ENCODE data around the gene GAL3ST2.

DNA sequence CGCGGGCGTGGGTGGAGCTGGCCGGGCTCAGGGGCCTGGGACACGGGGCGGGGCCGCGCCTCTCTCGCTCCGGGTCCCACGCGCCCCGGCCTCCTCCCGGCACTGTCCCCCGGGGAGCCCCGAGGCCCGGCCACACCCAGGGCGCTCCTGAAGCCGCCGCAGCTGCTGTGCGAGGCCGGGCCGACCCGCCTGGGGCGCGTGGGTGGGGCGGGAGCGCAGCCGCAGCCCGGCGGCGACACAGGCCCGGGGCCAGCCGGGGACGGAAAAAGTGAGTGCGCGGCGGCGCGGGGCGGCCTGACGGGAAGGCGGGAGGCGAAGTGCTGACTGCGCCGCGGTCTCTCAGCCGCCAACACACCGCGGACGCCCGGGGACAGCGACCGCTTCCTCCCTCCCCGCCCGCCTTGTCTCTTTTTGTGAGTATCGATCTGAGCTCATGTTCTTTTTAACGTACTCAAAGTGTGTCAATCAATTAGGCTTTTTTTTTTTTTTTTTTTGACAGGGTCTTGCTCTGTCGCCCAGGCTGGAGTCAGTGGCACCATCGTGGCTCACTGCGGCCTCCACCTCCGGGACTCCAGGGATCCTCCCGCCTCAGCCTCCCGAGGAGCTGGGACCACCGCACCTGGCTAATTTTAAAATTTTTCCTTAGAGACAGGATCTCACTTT lies 67.6 kb downstream of the GAL3ST2 start:
- TF ChIP-seq, protein P1, sequence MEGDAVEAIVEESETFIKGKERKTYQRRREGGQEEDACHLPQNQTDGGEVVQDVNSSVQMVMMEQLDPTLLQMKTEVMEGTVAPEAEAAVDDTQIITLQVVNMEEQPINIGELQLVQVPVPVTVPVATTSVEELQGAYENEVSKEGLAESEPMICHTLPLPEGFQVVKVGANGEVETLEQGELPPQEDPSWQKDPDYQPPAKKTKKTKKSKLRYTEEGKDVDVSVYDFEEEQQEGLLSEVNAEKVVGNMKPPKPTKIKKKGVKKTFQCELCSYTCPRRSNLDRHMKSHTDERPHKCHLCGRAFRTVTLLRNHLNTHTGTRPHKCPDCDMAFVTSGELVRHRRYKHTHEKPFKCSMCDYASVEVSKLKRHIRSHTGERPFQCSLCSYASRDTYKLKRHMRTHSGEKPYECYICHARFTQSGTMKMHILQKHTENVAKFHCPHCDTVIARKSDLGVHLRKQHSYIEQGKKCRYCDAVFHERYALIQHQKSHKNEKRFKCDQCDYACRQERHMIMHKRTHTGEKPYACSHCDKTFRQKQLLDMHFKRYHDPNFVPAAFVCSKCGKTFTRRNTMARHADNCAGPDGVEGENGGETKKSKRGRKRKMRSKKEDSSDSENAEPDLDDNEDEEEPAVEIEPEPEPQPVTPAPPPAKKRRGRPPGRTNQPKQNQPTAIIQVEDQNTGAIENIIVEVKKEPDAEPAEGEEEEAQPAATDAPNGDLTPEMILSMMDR (IDR thresholded peaks at IDR 0.05), result peak in 3 of 6 experiments; percentile 45 to 61 (median 49)
- no peak for TF ChIP-seq POLR2A (IDR thresholded peaks at IDR 0.05)

Measured in Peyer's patch (tissue), 4 donors.